SK-N-SH treated with all-trans-retinoic acid at 6 μM for 48 hours (cell line): ENCODE measurements around the gene FAM13A.

ENCODE experiments used
- ATAC-seq: fragments of 200-7000 bp; cut with Tn5 transposase; 3 replicates; pipeline ENCODE4 v1.9.1; 2020; ENCODE audit warnings: mild to moderate bottlenecking, moderate library complexity
- ARNTL ChIP-seq: fragments of 450-650 bp; formaldehyde crosslinking; IDR thresholded peaks from 2 replicates; pipeline ENCODE4 v1.5.0; 2020; ENCODE audit warnings: low read depth, mild to moderate bottlenecking, moderate library complexity, borderline replicate concordance
- BACH2 ChIP-seq: fragments of 250-450 bp; sonication (Bioruptor Pico); IDR thresholded peaks from 2 replicates; pipeline ENCODE4 v1.9.0; 2021; ENCODE audit warnings: mild to moderate bottlenecking, borderline replicate concordance
- GLIS3 ChIP-seq: fragments of 250-450 bp; sonication (Bioruptor Pico); IDR thresholded peaks from 2 replicates; pipeline ENCODE4 v1.5.0; 2020; ENCODE audit warnings: mild to moderate bottlenecking, moderate library complexity
- ISL1 ChIP-seq: fragments of 250-450 bp; sonication (Bioruptor Pico); IDR thresholded peaks from 2 replicates; pipeline ENCODE4 v2.1.2; 2022; ENCODE audit warnings: mild to moderate bottlenecking, moderate library complexity
- OSR1 ChIP-seq: fragments of 250-450 bp; sonication (Bioruptor Pico); IDR thresholded peaks from 2 replicates; pipeline ENCODE4 v1.8.0; 2022; ENCODE audit warnings: moderate library complexity, mild to moderate bottlenecking, inconsistent platforms
- PPARA ChIP-seq: fragments of 250-450 bp; sonication (Bioruptor Pico); IDR thresholded peaks from 2 replicates; pipeline ENCODE4 v1.5.0; 2020; ENCODE audit warnings: mild to moderate bottlenecking, borderline replicate concordance
- RARB ChIP-seq: fragments of 250-450 bp; sonication (Bioruptor Pico); IDR thresholded peaks from 2 replicates; pipeline ENCODE4 v1.8.0; 2021; ENCODE audit warnings: mild to moderate bottlenecking, moderate library complexity
- SNAI2 ChIP-seq: fragments of 250-450 bp; sonication (Bioruptor Pico); IDR thresholded peaks from 2 replicates; pipeline ENCODE4 v1.5.0; 2020; ENCODE audit warnings: mild to moderate bottlenecking, moderate library complexity
- TCF4 ChIP-seq: fragments of 250-450 bp; sonication (Bioruptor Pico); IDR thresholded peaks from 2 replicates; pipeline ENCODE4 v1.8.0; 2021; ENCODE audit warnings: mild to moderate bottlenecking, moderate library complexity, borderline replicate concordance
- TOX ChIP-seq: fragments of 250-450 bp; sonication (Bioruptor Pico); IDR thresholded peaks from 2 replicates; pipeline ENCODE4 v1.8.0; 2021; ENCODE audit warnings: mild to moderate bottlenecking, moderate library complexity, borderline replicate concordance
- ZC3H10 ChIP-seq: fragments of 250-450 bp; sonication (Bioruptor Pico); IDR thresholded peaks from 2 replicates; pipeline ENCODE4 v1.5.1; 2021; ENCODE audit warnings: mild to moderate bottlenecking, moderate library complexity
- ZNF565 ChIP-seq: fragments of 450-650 bp; formaldehyde crosslinking; conservative IDR thresholded peaks from 2 replicates; pipeline ENCODE4 v1.5.0; 2020; ENCODE audit warnings: low read depth, mild to moderate bottlenecking, moderate library complexity
- ZNF70 ChIP-seq: fragments of 450-650 bp; formaldehyde crosslinking; IDR thresholded peaks from 2 replicates; pipeline ENCODE4 v1.5.0; 2020; ENCODE audit warnings: mild to moderate bottlenecking, moderate library complexity
- ZNF8 ChIP-seq: fragments of 450-650 bp; formaldehyde crosslinking; IDR thresholded peaks from 2 replicates; pipeline ENCODE4 v1.5.0; 2020; ENCODE audit warnings: mild to moderate bottlenecking, moderate library complexity
- TF ChIP-seq, protein P1 (sequence below): fragments of 250-450 bp; sonication (Bioruptor Pico); IDR thresholded peaks from 2 replicates; pipeline ENCODE4 v1.5.0; 2020; ENCODE audit warnings: mild to moderate bottlenecking, moderate library complexity
- TF ChIP-seq, protein P2 (sequence below): fragments of 250-450 bp; sonication (Bioruptor Pico); IDR thresholded peaks from 2 replicates; pipeline ENCODE4 v1.5.1; 2021; ENCODE audit warnings: mild to moderate bottlenecking, moderate library complexity
- TF ChIP-seq, protein P3 (sequence below): fragments of 250-450 bp; sonication (Bioruptor Pico); IDR thresholded peaks from 2 replicates; pipeline ENCODE4 v1.8.0; 2020; ENCODE audit warnings: mild to moderate bottlenecking, moderate library complexity, borderline replicate concordance
- TF ChIP-seq, protein P4 (sequence below): fragments of 250-450 bp; sonication (Bioruptor Pico); IDR thresholded peaks from 2 replicates; pipeline ENCODE4 v1.8.0; 2021; ENCODE audit warnings: low read depth, mild to moderate bottlenecking, moderate library complexity, borderline replicate concordance

FAM13A gene

DNA sequence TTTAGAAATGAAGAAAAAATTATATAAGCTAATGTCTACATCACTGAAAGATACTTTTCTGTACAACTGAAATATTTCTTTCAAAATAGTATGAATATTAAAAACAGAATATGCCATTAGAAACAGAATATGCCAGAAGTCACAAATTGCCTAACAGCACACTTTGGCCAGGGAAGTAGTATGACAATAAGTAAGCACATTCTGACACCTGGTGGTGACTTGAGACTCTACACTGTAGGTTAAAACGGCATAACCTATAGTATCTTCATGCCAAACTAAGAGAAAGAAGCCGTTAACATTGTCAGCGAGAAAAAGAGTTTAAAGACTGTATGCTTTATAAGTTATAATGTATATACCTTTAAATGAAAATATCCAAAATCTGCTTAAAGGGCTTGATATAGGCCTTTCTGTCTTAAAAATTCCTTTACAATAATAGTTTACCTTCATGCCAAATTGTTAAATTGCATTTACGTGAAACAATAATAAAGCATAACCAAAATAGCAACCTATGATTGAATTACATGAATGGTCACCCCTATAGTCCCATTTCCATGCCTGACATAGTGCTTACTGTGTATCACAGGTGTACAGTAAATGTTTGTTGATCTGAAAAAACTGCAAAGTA lies 32.8 kb downstream of the FAM13A start (continued):
- TF ChIP-seq, protein P1, sequence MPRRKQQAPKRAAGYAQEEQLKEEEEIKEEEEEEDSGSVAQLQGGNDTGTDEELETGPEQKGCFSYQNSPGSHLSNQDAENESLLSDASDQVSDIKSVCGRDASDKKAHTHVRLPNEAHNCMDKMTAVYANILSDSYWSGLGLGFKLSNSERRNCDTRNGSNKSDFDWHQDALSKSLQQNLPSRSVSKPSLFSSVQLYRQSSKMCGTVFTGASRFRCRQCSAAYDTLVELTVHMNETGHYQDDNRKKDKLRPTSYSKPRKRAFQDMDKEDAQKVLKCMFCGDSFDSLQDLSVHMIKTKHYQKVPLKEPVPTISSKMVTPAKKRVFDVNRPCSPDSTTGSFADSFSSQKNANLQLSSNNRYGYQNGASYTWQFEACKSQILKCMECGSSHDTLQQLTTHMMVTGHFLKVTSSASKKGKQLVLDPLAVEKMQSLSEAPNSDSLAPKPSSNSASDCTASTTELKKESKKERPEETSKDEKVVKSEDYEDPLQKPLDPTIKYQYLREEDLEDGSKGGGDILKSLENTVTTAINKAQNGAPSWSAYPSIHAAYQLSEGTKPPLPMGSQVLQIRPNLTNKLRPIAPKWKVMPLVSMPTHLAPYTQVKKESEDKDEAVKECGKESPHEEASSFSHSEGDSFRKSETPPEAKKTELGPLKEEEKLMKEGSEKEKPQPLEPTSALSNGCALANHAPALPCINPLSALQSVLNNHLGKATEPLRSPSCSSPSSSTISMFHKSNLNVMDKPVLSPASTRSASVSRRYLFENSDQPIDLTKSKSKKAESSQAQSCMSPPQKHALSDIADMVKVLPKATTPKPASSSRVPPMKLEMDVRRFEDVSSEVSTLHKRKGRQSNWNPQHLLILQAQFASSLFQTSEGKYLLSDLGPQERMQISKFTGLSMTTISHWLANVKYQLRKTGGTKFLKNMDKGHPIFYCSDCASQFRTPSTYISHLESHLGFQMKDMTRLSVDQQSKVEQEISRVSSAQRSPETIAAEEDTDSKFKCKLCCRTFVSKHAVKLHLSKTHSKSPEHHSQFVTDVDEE (CRISPR knock-in tag) = no peak

DNA sequence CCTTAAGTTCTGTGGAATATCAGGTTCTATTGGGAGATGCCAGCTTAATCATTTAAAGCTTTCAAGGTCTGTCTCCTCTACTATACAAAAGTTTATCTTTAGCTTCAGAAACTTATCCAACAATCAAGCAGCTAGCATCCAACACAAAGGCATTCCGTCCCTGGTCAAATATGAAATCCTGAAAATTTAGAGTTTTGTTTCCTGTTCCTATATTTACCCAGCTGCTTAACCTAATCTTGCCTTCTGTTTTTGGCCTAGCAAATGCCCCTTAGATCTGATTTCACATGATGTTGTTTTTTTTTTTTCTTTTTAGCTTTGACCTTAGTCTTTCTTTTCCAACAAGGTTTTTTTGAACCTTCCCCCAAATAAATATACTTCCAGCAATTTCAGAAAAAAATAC lies 33.8 kb downstream of the FAM13A start:
- ATAC-seq = no peak
- TF ChIP-seq ZNF565 (CRISPR knock-in tag) = no peak
- no peak for TF ChIP-seq ZNF70 (CRISPR knock-in tag)
- no peak for TF ChIP-seq OSR1 (CRISPR knock-in tag)
- TF ChIP-seq ISL1 (CRISPR knock-in tag) = no peak
- TF ChIP-seq BACH2 (CRISPR knock-in tag) = no peak
- TF ChIP-seq SNAI2 (CRISPR knock-in tag) = no peak
- TF ChIP-seq, protein P2, sequence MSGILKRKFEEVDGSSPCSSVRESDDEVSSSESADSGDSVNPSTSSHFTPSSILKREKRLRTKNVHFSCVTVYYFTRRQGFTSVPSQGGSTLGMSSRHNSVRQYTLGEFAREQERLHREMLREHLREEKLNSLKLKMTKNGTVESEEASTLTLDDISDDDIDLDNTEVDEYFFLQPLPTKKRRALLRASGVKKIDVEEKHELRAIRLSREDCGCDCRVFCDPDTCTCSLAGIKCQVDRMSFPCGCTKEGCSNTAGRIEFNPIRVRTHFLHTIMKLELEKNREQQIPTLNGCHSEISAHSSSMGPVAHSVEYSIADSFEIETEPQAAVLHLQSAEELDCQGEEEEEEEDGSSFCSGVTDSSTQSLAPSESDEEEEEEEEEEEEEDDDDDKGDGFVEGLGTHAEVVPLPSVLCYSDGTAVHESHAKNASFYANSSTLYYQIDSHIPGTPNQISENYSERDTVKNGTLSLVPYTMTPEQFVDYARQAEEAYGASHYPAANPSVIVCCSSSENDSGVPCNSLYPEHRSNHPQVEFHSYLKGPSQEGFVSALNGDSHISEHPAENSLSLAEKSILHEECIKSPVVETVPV (CRISPR knock-in tag) = no peak
- TF ChIP-seq GLIS3 (CRISPR knock-in tag) = no peak
- no peak for TF ChIP-seq PPARA
- TF ChIP-seq ZC3H10 (CRISPR knock-in tag) = no peak
- TF ChIP-seq, protein P3, sequence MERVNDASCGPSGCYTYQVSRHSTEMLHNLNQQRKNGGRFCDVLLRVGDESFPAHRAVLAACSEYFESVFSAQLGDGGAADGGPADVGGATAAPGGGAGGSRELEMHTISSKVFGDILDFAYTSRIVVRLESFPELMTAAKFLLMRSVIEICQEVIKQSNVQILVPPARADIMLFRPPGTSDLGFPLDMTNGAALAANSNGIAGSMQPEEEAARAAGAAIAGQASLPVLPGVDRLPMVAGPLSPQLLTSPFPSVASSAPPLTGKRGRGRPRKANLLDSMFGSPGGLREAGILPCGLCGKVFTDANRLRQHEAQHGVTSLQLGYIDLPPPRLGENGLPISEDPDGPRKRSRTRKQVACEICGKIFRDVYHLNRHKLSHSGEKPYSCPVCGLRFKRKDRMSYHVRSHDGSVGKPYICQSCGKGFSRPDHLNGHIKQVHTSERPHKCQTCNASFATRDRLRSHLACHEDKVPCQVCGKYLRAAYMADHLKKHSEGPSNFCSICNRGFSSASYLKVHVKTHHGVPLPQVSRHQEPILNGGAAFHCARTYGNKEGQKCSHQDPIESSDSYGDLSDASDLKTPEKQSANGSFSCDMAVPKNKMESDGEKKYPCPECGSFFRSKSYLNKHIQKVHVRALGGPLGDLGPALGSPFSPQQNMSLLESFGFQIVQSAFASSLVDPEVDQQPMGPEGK (CRISPR knock-in tag) = no peak
- TF ChIP-seq TCF4 (CRISPR knock-in tag) = no peak
- TF ChIP-seq, protein P4, sequence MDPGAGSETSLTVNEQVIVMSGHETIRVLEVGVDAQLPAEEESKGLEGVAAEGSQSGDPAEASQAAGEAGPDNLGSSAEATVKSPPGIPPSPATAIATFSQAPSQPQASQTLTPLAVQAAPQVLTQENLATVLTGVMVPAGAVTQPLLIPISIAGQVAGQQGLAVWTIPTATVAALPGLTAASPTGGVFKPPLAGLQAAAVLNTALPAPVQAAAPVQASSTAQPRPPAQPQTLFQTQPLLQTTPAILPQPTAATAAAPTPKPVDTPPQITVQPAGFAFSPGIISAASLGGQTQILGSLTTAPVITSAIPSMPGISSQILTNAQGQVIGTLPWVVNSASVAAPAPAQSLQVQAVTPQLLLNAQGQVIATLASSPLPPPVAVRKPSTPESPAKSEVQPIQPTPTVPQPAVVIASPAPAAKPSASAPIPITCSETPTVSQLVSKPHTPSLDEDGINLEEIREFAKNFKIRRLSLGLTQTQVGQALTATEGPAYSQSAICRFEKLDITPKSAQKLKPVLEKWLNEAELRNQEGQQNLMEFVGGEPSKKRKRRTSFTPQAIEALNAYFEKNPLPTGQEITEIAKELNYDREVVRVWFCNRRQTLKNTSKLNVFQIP = no peak
- no peak for TF ChIP-seq ARNTL (CRISPR knock-in tag)
- no peak for TF ChIP-seq ZNF8 (CRISPR knock-in tag)
- TF ChIP-seq, all 23 proteins: peak for 0

DNA sequence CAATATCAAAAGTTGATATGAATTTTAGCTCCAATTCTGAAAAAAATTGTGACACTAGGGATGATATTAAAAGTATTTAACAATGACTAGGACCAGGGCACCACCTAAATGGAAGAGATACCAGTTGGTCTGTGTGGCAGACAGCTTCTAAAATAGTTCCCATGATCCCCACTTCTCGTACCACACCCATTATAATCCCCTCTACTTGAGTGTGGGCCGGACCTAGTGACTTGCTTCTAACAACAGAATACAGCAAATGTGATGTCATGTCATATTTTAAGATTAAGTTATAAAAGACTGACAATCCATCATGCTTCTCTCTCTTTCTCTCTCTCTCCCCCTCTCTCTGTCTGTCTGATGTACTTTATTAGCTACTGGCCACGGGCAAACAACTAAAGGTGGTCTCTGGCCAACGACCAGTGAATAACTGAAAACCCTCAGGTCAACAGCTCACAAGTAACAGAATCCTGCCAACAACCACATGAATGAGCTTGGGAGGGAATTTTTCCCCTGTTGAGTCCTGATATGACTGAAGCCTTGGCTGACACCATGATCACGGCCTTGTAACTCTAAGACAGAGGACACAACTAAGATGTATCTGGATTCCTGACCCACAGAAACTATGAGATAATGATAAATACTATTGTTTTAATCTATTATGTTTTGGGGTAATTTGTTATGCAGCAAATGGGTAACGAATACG lies 34.4 kb downstream of the FAM13A start:
- TF ChIP-seq TOX (no peak), ZNF70 (CRISPR knock-in tag) (no peak), BACH2 (CRISPR knock-in tag) (no peak), ZNF565 (CRISPR knock-in tag) (no peak), RARB (CRISPR knock-in tag) (no peak)
- TF ChIP-seq, protein P3 (CRISPR knock-in tag) = no peak
- no peak for ATAC-seq
